Activated T-helper 1 cell treated with Interleukin-2 at 50 U/mL for 16 hours (primary cell): ENCODE data around the gene IL15.
"Not testable (repeated sequence)": the region's sequence is repeated elsewhere in the genome, so short reads cannot be mapped to it uniquely, and the experiment has no call there.

Experiments
- DNase-seq: peaks from one replicate; pipeline ENCODE4 v3.0.0-alpha.2; 2020; ENCODE audit warnings: low read depth

The IL15 gene

GRCh38 chr4:141646969-141647368, 10.6 kb downstream of the IL15 start:
- DNase-seq, result no peak

- no peak for DNase-seq
Observed at GRCh38 chr4:141647966-141648365, 11.6 kb downstream of the IL15 start.

DNA sequence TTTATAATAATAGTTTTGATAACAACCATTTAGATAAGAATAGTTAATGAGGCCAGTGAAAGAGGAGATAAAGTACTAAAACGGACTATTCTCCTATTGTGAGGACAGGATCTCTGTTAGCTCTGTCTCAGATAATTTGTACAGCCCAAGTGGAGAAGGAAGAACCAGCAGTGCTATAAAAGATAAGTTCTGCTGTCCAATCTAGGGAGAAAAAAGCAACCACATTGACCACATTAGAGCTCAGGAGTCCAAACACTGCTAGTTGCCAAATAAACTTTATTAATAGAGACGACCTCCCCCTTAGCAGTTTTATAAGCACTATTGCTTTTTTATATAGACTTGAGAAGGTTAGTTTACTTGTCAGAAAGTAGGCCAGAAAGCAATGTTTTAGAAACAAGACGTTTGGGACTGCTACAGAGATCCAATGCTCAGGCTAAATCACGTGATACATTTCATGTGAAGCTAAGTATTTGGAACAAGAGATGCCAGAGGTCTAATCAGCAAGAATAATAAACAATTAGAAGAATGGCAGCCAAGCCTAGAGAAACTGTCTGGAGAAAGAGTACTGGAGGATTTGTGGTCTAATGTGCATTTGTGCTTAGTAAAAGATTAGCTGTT, 15.9 kb downstream of the IL15 start:
- no peak for DNase-seq

DNA sequence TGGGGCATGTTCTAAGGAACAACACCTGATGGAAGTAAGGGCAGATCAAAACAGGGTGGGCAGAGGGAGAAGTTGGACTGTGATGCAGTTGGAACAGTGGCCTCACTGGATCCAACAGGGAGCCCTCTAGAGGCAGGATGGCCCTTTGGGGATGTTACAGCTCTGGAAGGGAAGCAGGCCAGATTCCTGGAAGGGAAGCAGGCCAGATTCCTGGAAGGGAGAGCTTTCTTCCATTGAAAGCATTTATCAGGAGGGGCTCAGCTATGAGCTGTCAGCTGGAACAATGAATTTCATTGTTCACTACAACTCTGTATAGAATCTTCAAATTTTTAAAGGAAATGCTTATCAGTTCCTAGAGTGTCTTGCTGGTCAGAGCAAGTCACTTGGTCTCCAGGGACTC, 17.7 kb downstream of the IL15 start:
- no peak for DNase-seq

DNA sequence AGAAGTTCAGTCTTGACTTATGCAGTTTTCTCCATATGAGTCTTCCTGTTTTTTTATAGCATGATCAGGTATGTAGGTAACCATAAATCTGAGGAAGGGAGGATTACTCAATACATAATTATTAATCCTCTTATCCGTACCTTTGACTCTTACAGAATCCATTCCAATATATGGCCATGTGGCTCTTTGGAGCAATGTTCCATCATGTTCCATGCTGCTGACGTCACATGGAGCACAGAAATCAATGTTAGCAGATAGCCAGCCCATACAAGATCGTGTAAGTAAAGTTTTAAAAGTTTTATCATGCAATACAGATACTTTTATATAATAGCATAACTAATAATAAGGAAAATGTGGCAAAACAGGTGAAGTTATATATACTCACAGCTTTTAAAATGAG, 19.6 kb downstream of the IL15 start:
- no peak for DNase-seq

GRCh38 chr4:141657550-141658250, 21.3 kb downstream of the IL15 start:
- no peak for DNase-seq

GRCh38 chr4:141658309-141658708, 21.9 kb downstream of the IL15 start:
- DNase-seq, result no peak

- no peak for DNase-seq
Observed at GRCh38 chr4:141659539-141659938, 23.2 kb downstream of the IL15 start.

DNA sequence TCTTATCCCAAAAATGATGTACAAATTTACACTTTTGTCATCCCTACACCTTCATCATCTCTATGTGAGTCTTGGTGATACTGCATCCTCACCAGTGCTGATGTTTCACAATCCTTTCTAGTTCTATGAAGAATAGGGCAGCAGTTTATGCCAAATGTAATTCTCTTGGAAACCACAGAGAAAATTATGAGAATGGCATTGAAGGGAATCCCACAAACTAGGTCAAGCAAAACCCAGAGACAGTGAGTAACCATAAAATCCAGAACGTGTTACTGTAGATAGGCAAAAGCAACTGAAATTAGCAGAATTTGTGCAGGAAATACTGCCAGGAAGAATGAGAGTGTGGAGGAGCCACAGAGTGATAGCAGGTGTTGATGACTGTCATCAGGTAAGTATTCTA, 24.5 kb downstream of the IL15 start:
- no peak for DNase-seq

- DNase-seq, result no peak
Observed at GRCh38 chr4:141668200-141668910, 32.0 kb downstream of the IL15 start.

DNA sequence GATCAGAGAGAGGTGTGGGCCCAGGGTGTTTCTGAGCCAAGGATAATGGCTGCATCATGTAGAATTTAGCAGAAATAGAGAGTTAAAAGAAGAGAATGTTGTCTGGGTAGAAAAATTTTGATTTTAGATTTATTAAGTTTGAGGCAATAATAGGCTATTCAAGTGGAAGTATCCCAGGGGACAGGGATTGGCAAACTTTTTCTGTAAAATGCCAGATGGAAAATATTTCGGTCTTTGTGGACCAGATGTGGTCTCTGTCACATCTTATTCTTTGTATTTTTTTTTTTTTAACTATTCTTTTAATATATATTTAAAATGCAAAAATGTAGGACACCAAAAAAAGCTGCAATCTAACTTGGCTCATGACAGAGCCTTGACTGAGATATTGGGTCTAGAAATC, 33.1 kb downstream of the IL15 start:
- DNase-seq, result no peak

- DNase-seq, result no peak
Observed at GRCh38 chr4:141675384-141675783, 39.0 kb downstream of the IL15 start.

GRCh38 chr4:141676087-141676670, 39.8 kb downstream of the IL15 start:
- no peak for DNase-seq

GRCh38 chr4:141680060-141680459, 43.7 kb downstream of the IL15 start:
- no peak for DNase-seq

- DNase-seq, result no peak
Observed at GRCh38 chr4:141684785-141685184, 48.4 kb downstream of the IL15 start.

GRCh38 chr4:141686146-141686775, 49.9 kb downstream of the IL15 start:
- no peak for DNase-seq

GRCh38 chr4:141686879-141687278, 50.5 kb downstream of the IL15 start:
- DNase-seq, result no peak

DNA sequence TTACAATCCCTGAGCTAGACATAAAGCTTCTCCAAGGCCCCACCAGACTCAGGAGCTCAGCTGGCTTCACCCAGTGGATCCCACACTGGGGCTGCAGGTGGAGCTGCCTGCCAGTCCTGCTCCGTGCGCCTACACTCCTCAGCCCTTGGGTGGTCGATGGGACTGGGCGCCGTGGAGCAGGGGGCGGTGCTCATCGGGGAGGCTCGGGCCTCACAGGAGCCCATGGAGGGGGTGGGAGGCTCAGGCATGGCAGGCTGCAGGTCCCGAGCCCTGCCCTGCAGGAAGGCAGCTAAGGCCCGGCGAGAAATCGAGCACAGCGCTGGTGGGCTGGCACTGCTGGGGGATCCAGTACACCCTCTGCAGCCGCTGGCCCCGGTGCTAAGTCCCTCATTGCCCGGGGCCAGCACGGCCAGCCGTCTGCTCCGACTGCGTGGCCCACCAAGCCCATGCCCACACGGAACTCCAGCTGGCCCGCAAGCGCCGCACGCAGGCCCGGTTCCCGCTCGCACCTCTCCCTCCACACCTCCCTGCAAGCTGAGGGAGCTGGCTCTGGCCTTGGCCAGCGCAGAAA, 53.4 kb downstream of the IL15 start:
- DNase-seq, result not testable (repeated sequence)

DNA sequence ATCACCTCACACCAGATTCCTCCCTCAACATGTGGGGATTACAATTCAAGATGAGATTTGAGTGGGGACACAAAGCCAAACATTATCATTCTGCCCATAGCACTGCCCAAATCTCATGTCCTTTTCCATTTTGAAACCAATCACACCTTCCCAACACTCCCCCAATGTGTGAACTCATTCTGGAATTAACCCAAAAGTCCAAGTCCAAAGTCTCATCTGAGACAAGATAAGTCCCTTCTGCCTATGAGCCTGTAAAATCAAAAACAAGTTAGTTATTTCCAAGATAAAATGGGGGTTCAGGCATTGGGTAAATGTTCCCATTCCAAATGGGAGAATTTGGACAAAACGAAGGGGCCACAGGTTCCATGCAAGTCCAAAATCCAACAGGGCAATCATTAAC, 54.9 kb downstream of the IL15 start:
- DNase-seq, result not testable (repeated sequence)

DNA sequence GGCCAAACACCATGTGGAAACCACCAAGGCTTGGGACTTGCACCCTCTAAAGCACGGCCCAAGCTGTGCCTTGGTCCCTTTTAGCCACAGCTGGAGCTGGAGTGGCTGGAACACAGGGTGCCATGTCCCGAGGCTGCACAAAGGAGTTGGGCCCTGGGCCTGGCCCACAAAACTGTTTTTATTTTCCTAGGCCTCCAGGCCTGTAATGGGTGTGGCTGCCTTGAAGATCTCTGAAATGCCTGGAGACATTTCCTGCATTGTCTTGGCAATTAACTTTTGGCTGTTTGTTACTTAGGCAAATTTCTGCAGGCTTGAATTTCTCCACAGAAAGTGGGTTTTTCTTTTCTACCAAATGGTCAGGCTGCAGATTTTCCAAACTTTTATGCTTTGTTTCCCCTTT, 55.7 kb downstream of the IL15 start:
- no peak for DNase-seq

GRCh38 chr4:141697116-141697515, 60.7 kb downstream of the IL15 start:
- DNase-seq, result no peak
